PC-9 (cell line): ENCODE data around the gene SPG11. TPM values are rescaled to one million over a fixed set of nuclear protein-coding genes. Genes with fewer than 3 reads are reported as not detected.
A peak's percentile ranks its signal among the peaks of the same experiment; 100 is the strongest.

Experiments
- BruUV-seq: library from RNA; stranded (reverse); fragments of 400-500 nt; replicated peaks from 2 replicates; lab custom pipeline; 2021; lab: Mats Ljungman, UMichigan
- CTCF ChIA-PET: fragments of 300-600 bp; sonication (Branson Sonifier 250); formaldehyde crosslinking; loops from one replicate; lab custom pipeline; 2022; ENCODE audit warnings: antibody characterized with exemption; lab: Charles Lee
- POLR2A ChIA-PET: fragments of 300-600 bp; sonication (Branson Sonifier 250); formaldehyde crosslinking; loops from one replicate; lab custom pipeline; 2022; ENCODE audit warnings: antibody characterized with exemption; ENCODE audit not compliant: unreplicated experiment; lab: Charles Lee
- DNase-seq, 2 experiments: peaks; one replicate each; pipeline versions ENCODE4 v3.0.0 to v3.0.0-alpha.2; 2015 to 2022; ENCODE audit warnings: mixed read lengths in 1 of 2
- H2AFZ ChIP-seq: fragments of 200-600 bp; sonication (generic); 2 replicates; pipeline ENCODE4 v1.8.1; 2017; ENCODE audit warnings: antibody characterized with exemption
- H3F3A ChIP-seq: fragments of 200-600 bp; sonication (generic); 2 replicates; pipeline ENCODE4 v1.8.1; 2017; ENCODE audit warnings: antibody characterized with exemption, mild to moderate bottlenecking, low read depth; ENCODE audit not compliant: insufficient read depth
- H3K27ac ChIP-seq: fragments of 200-600 bp; sonication (generic); 2 replicates; pipeline ENCODE4 v1.6.1; 2016; ENCODE audit warnings: mixed run types
- H3K27me3 ChIP-seq: fragments of 200-600 bp; sonication (generic); 2 replicates; pipeline ENCODE4 v1.6.1; 2016; ENCODE audit warnings: low read depth, mixed run types; ENCODE audit not compliant: insufficient read depth
- H3K36me3 ChIP-seq: fragments of 200-600 bp; sonication (generic); 2 replicates; pipeline ENCODE4 v1.6.1; 2016; ENCODE audit warnings: low read depth, mixed run types
- H3K4me1 ChIP-seq: fragments of 200-600 bp; sonication (generic); replicated peaks from 2 replicates; pipeline ENCODE4 v1.6.1; 2016; ENCODE audit warnings: mixed run types; ENCODE audit not compliant: insufficient read depth
- H3K4me2 ChIP-seq: fragments of 200-600 bp; sonication (generic); 2 replicates; pipeline ENCODE4 v1.6.1; 2017; ENCODE audit warnings: mixed run types
- H3K4me3 ChIP-seq: fragments of 200-600 bp; sonication (generic); 2 replicates; pipeline ENCODE4 v1.6.1; 2016; ENCODE audit warnings: mixed run types
- H3K79me2 ChIP-seq: fragments of 200-600 bp; sonication (generic); 2 replicates; pipeline ENCODE4 v1.6.1; 2017; ENCODE audit warnings: low read depth, mixed run types
- H3K9me2 ChIP-seq: fragments of 200-600 bp; sonication (generic); 2 replicates; pipeline ENCODE4 v1.8.1; 2017; ENCODE audit warnings: mild to moderate bottlenecking; ENCODE audit not compliant: insufficient read depth
- H3K9me3 ChIP-seq: fragments of 200-600 bp; sonication (generic); 2 replicates; pipeline ENCODE4 v1.8.1; 2016; ENCODE audit warnings: low read depth; ENCODE audit not compliant: insufficient read depth
- H4K20me1 ChIP-seq: fragments of 200-600 bp; sonication (generic); 2 replicates; pipeline ENCODE4 v1.8.1; 2017; ENCODE audit not compliant: insufficient read depth
- EZH2 ChIP-seq: fragments of 200-600 bp; sonication (generic); IDR thresholded peaks from 2 replicates; pipeline ENCODE4 v1.8.0; 2017; ENCODE audit warnings: antibody characterized with exemption, low read depth
- intact Hi-C: fragments of 100-400 bp; cut with micrococcal nuclease; formaldehyde crosslinking; loops from one replicate; pipeline ENCODE4 v1.10.0; 2022; ENCODE audit not compliant: unreplicated experiment
- total RNA-seq: library from RNA; stranded (reverse); gene quantifications from 2 replicates; pipeline ENCODE4 v1.2.3, GENCODE V29; 2021
- TF ChIP-seq, protein P1 (sequence below): fragments of 200-600 bp; sonication (generic); conservative IDR thresholded peaks from 2 replicates; pipeline ENCODE4 v1.6.1; 2017; ENCODE audit warnings: mixed run types, antibody characterized with exemption, mild to moderate bottlenecking, moderate library complexity

Gene SPG11
- total RNA-seq, 1 experiment from 2014 or later = 64.2 TPM

DNA sequence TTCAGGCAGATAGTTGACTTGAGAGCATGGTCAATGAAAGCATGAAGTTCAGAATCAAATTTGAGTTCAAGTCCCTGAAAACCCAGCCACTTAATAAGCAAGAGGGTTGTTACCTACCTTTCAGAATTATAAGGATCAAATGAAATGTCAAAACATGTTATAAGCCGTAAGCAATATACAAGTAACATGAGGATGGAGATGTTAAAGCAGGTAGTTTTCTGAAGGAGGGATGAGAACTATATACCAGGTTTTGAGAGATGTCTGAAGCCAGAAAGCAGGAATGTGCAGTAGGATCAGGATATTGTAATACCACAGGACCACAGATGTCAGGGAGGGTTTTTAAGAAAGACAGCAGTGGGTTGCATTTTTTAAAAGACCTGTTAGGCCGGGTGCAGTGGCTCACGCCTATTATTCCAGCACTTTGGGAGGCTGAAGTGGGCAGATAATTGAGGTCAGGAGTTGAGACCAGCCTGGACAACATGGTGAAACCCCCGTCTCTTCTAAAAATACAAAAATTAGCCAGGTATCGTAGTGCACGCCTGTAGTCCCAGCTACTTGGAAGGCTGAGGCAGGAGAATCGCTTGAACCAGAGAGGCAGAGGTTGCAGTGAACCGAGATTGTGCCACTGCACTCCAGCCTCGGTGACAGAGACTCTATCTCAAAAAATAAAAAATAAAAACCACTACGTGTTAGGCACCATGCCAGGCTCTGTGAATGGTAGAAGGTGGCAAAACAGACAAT, 133.4 kb downstream of the SPG11 start:
- H3K4me2 ChIP-seq = no peak overlapping the region
- H2AFZ ChIP-seq = no peak overlapping the region
- ChIA-PET CTCF (no interaction called here), POLR2A (interaction anchor here (0.5 to 0.7 kb wide), 2 partner anchors 9 to 103 kb away, joined by 3 to 4 read pairs; partner anchors contain the start of gene CTDSPL2)
- TF ChIP-seq, protein P1, sequence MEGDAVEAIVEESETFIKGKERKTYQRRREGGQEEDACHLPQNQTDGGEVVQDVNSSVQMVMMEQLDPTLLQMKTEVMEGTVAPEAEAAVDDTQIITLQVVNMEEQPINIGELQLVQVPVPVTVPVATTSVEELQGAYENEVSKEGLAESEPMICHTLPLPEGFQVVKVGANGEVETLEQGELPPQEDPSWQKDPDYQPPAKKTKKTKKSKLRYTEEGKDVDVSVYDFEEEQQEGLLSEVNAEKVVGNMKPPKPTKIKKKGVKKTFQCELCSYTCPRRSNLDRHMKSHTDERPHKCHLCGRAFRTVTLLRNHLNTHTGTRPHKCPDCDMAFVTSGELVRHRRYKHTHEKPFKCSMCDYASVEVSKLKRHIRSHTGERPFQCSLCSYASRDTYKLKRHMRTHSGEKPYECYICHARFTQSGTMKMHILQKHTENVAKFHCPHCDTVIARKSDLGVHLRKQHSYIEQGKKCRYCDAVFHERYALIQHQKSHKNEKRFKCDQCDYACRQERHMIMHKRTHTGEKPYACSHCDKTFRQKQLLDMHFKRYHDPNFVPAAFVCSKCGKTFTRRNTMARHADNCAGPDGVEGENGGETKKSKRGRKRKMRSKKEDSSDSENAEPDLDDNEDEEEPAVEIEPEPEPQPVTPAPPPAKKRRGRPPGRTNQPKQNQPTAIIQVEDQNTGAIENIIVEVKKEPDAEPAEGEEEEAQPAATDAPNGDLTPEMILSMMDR = no peak
- TF ChIP-seq EZH2 = no peak
- H4K20me1 ChIP-seq = no peaks in the 10 kb centered on the region
- H3K36me3 ChIP-seq = peaks cover 16% of the 10 kb centered on the region; the same call in 1 of the 2 replicates
- peaks cover 15% of the 10 kb centered on the region; the same call in 1 of the 2 replicates for H3F3A ChIP-seq
- H3K27me3 ChIP-seq = no peaks in the 10 kb centered on the region
- BruUV-seq = TSS peak; percentile 40
- H3K4me3 ChIP-seq = no peak overlapping the region
- H3K27ac ChIP-seq = no peak overlapping the region
- H3K79me2 ChIP-seq = peaks cover 10% of the 10 kb centered on the region
- H3K9me3 ChIP-seq = no peaks in the 10 kb centered on the region
- no peaks in the 10 kb centered on the region for H3K4me1 ChIP-seq
- intact Hi-C loops = no loop called here
- no peak for DNase-seq
- no peaks in the 10 kb centered on the region for H3K9me2 ChIP-seq

DNA sequence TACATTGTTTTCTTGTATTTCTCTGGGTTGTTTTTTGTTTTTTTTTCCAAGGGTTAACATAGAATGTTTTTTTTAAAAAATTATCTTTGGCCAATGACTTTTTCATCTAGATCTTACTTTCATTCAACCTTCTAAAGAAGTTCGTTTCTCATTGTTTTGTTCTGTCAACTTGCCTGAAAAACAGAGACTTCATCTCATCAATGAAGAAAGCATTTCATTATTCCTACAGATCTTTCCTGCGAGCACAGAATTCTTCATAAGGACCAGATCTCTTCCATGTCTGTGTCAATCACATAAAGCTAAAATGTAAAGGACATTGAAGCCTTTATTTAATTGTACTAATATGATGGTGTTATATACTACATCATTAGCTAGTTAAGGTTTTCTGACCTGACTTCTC, 136.2 kb downstream of the SPG11 start:
- no peak overlapping the region for H3K4me2 ChIP-seq
- no peaks in the 10 kb centered on the region for H3K79me2 ChIP-seq
- BruUV-seq = no TSS peak
- H3K4me3 ChIP-seq = no peak overlapping the region
- H3K9me3 ChIP-seq = no peaks in the 10 kb centered on the region
- H3K9me2 ChIP-seq = no peaks in the 10 kb centered on the region
- peaks cover 13% of the 10 kb centered on the region; the same call in 1 of the 2 replicates for H3K36me3 ChIP-seq
- H2AFZ ChIP-seq = no peak overlapping the region
- peaks cover 21% of the 10 kb centered on the region; the same call in 1 of the 2 replicates for H3F3A ChIP-seq
- POLR2A ChIA-PET = interaction anchor here (0.7 kb wide), 1 partner anchor 71 kb away, joined by 3 read pairs; no protein-coding TSS in a partner anchor
- TF ChIP-seq, protein P1 = no peak
- no peak for TF ChIP-seq EZH2
- H3K27ac ChIP-seq = no peak overlapping the region
- CTCF ChIA-PET = no interaction called here
- intact Hi-C loops = no loop called here
- no peaks in the 10 kb centered on the region for H4K20me1 ChIP-seq
- no peak for DNase-seq
- no peaks in the 10 kb centered on the region for H3K4me1 ChIP-seq
- H3K27me3 ChIP-seq = no peaks in the 10 kb centered on the region

DNA sequence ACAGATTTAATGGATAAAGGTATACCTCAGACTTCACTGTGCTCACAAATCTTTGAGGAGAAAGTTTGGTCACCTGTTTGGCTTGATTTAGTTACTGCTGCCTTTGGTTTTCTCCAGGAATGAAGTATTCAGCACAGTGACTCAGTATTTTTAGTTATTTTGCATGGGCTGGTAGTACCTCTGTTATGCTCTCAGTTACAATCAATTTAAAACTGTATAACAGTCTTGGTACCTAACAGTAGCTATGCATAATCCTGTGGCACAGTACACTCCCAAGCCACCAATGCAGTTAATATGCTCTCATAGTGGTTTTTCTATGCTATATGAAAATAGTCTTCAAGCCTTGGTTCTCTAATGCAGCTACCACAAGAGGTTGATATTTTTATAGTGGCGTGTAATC, 138.4 kb downstream of the SPG11 start:
- no peaks in the 10 kb centered on the region for H3K9me3 ChIP-seq
- ChIA-PET CTCF (no interaction called here), POLR2A (interaction anchor here (0.6 kb wide), 1 partner anchor 257 kb away, joined by 3 read pairs; no protein-coding TSS in a partner anchor)
- no TSS peak for BruUV-seq
- H3K27me3 ChIP-seq = no peaks in the 10 kb centered on the region
- H3K4me1 ChIP-seq = no peaks in the 10 kb centered on the region
- H3K4me3 ChIP-seq = no peak overlapping the region
- peaks cover 13% of the 10 kb centered on the region; the same call in 1 of the 2 replicates for H3K36me3 ChIP-seq
- peaks cover 19% of the 10 kb centered on the region; the same call in 1 of the 2 replicates for H3F3A ChIP-seq
- H3K79me2 ChIP-seq = no peaks in the 10 kb centered on the region
- intact Hi-C loops = no loop called here
- TF ChIP-seq, protein P1 = no peak
- no peak for TF ChIP-seq EZH2
- H4K20me1 ChIP-seq = no peaks in the 10 kb centered on the region
- no peak overlapping the region for H3K27ac ChIP-seq
- no peak overlapping the region for H3K4me2 ChIP-seq
- no peaks in the 10 kb centered on the region for H3K9me2 ChIP-seq
- no peak overlapping the region for H2AFZ ChIP-seq
- no peak for DNase-seq
